Peyer's patch (tissue), 4 donors: Measurements from ENCODE around the gene CDH4.

Experiments used
- CTCF ChIP-seq, 6 experiments: fragments of 450-650 bp in 4 of 6; fragments of 200-600 bp in 2 of 6; sonication (generic) in 1 of 6; IDR thresholded peaks; one replicate each; pipeline ENCODE4 v1.5.1; 2017 to 2019; ENCODE audit warnings: antibody characterized with exemption in 6 of 6, mild to moderate bottlenecking in 3 of 6, moderate library complexity in 1 of 6
- POLR2A ChIP-seq, 2 donors: fragments of 450-650 bp; IDR thresholded peaks; one replicate each; pipeline ENCODE4 v1.5.1; 2017; ENCODE audit warnings: antibody characterized with exemption in 2 of 2, mild to moderate bottlenecking in 2 of 2, moderate library complexity in 2 of 2

GRCh38 chr20:61720348-61720696 is 468.3 kb downstream of the CDH4 start:
- TF ChIP-seq CTCF (IDR thresholded peaks at IDR 0.05) (no peak), POLR2A (IDR thresholded peaks at IDR 0.05) (no peak)
